Measurements from ENCODE around the gene PACSIN1.

Gene PACSIN1

GRCh38 chr6:34534146-34534545 is 68.3 kb downstream of the PACSIN1 start:
- TF ChIP-seq CTCF (IDR thresholded peaks at IDR 0.05; ENCODE audit: insufficient read depth, low read depth, low read length, missing control alignments) = no peak

GRCh38 chr6:34534656-34535055 is 68.8 kb downstream of the PACSIN1 start:
- no peak overlapping the region for H3K4me3 ChIP-seq (ENCODE audit: low read depth, low read length)
- DNase-seq (ENCODE audit: low read depth) = no peak
- no peak for TF ChIP-seq CTCF (IDR thresholded peaks at IDR 0.05; ENCODE audit: insufficient read depth, low read depth, low read length, missing control alignments)

More at GRCh38 chr6:34534146-34534545, 68.3 kb downstream of the PACSIN1 start:
- no peak for DNase-seq (ENCODE audit: low read depth)
- H3K4me3 ChIP-seq (ENCODE audit: low read depth, low read length) = no peak overlapping the region

GRCh38 chr6:34535199-34535598 is 69.3 kb downstream of the PACSIN1 start:
- no peak for DNase-seq (ENCODE audit: low read depth)
- no peak overlapping the region for H3K4me3 ChIP-seq (ENCODE audit: low read depth, low read length)
- TF ChIP-seq CTCF (IDR thresholded peaks at IDR 0.05; ENCODE audit: insufficient read depth, low read depth, low read length, missing control alignments) = no peak

GRCh38 chr6:34535646-34536045 is 69.8 kb downstream of the PACSIN1 start:
- no peak overlapping the region for H3K4me3 ChIP-seq (ENCODE audit: low read depth, low read length)
- no peak for TF ChIP-seq CTCF (IDR thresholded peaks at IDR 0.05; ENCODE audit: insufficient read depth, low read depth, low read length, missing control alignments)
- no peak for DNase-seq (ENCODE audit: low read depth)

GRCh38 chr6:34536251-34536958 is 70.5 kb downstream of the PACSIN1 start:
- no peak for DNase-seq (ENCODE audit: low read depth)
- no peak for TF ChIP-seq CTCF (IDR thresholded peaks at IDR 0.05; ENCODE audit: insufficient read depth, low read depth, low read length, missing control alignments)
- H3K4me3 ChIP-seq (ENCODE audit: low read depth, low read length) = no peak overlapping the region

GRCh38 chr6:34536959-34537848 is 71.3 kb downstream of the PACSIN1 start:
- no peak for DNase-seq (ENCODE audit: low read depth)
- no peak for TF ChIP-seq CTCF (IDR thresholded peaks at IDR 0.05; ENCODE audit: insufficient read depth, low read depth, low read length, missing control alignments)
- H3K4me3 ChIP-seq (ENCODE audit: low read depth, low read length) = no peak overlapping the region

All from GM12865 (cell line).